Calu3 (cell line): Measurements from ENCODE around the gene TSEN54. TPM values are rescaled to one million over a fixed set of nuclear protein-coding genes. Genes with fewer than 3 reads are reported as not detected.

Experiments
- BruUV-seq: library from RNA; stranded (reverse); fragments of 400-500 nt; replicated peaks from 2 replicates; lab custom pipeline; 2021; lab: Mats Ljungman, UMichigan
- CTCF ChIA-PET: fragments of 300-600 bp; sonication (Branson Sonifier 250); formaldehyde crosslinking; loops from one replicate; lab custom pipeline; 2022; ENCODE audit warnings: antibody characterized with exemption; lab: Charles Lee
- DNase-seq: peaks from one replicate; pipeline ENCODE4 v3.0.0; 2022
- H3K27ac Mint-ChIP-seq: one replicate; pipeline ENCODE4 v1.8.0; 2022; ENCODE audit warnings: mixed read lengths; ENCODE audit not compliant: unreplicated experiment
- H3K27me3 Mint-ChIP-seq: one replicate; pipeline ENCODE4 v1.8.0; 2022; ENCODE audit warnings: mixed read lengths; ENCODE audit not compliant: unreplicated experiment
- H3K36me3 Mint-ChIP-seq: one replicate; pipeline ENCODE4 v1.8.0; 2022; ENCODE audit warnings: mild to moderate bottlenecking, moderate library complexity, mixed read lengths; ENCODE audit not compliant: insufficient read depth, unreplicated experiment
- H3K4me1 Mint-ChIP-seq: one replicate; pipeline ENCODE4 v1.8.0; 2022; ENCODE audit warnings: mild to moderate bottlenecking, low read depth, mixed read lengths; ENCODE audit not compliant: unreplicated experiment
- H3K4me3 Mint-ChIP-seq: one replicate; pipeline ENCODE4 v1.8.0; 2022; ENCODE audit warnings: mild to moderate bottlenecking, low read depth, moderate library complexity, mixed read lengths; ENCODE audit not compliant: unreplicated experiment
- H3K9me3 Mint-ChIP-seq: one replicate; pipeline ENCODE4 v1.8.0; 2022; ENCODE audit warnings: low read depth, mixed read lengths; ENCODE audit not compliant: unreplicated experiment
- intact Hi-C: fragments of 100-400 bp; cut with micrococcal nuclease; formaldehyde crosslinking; loops from one replicate; pipeline ENCODE4 v1.10.0; 2022; ENCODE audit not compliant: unreplicated experiment
- total RNA-seq: library from RNA; stranded (reverse); gene quantifications from 2 replicates; pipeline ENCODE4 v1.2.3, GENCODE V29; 2022
- TF ChIP-seq, protein P1 (sequence below): fragments of 200-600 bp; IDR thresholded peaks from one replicate; pipeline ENCODE4 v1.8.0; 2022; ENCODE audit warnings: antibody characterized with exemption; ENCODE audit not compliant: unreplicated experiment

TSEN54 gene
- total RNA-seq, 1 experiment from 2014 or later = 55.4 TPM

DNA sequence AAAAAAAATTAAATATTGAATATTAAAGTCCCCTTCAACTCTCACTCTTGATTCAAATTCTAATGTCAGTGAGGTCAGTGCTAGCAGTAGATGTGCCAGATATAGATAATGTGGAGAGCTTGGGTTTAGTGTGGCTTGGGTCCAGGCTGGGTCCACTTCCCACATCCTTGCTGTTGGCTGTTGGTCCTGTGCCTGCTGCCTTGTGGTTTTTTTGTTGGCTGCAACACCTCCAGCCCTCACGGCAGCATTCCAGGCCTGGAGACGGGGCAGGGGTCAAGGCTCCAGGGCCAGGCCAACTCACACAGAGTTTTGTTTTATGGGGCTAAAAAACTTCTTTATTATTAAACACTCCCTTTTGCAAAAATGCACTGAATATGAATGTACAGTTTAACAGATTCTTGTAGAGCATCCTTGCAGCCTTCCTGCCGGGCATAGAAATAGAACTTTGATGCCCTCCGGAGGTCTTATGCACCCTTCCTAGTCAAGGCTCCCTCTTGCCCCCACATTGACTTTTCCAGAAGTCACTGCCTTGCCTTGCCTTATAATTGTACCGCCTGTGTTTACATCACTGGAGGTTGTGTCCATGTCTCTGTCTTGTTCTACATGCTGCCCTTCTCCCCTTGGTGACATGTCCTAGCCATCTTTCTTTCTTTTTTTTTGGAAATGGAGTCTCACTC, 45.7 kb downstream of the TSEN54 start:
- TF ChIP-seq, protein P1, sequence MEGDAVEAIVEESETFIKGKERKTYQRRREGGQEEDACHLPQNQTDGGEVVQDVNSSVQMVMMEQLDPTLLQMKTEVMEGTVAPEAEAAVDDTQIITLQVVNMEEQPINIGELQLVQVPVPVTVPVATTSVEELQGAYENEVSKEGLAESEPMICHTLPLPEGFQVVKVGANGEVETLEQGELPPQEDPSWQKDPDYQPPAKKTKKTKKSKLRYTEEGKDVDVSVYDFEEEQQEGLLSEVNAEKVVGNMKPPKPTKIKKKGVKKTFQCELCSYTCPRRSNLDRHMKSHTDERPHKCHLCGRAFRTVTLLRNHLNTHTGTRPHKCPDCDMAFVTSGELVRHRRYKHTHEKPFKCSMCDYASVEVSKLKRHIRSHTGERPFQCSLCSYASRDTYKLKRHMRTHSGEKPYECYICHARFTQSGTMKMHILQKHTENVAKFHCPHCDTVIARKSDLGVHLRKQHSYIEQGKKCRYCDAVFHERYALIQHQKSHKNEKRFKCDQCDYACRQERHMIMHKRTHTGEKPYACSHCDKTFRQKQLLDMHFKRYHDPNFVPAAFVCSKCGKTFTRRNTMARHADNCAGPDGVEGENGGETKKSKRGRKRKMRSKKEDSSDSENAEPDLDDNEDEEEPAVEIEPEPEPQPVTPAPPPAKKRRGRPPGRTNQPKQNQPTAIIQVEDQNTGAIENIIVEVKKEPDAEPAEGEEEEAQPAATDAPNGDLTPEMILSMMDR = no peak
- H3K4me3 Mint-ChIP-seq = no peak overlapping the region
- intact Hi-C loops = no loop called here
- CTCF ChIA-PET = no interaction called here
- peaks cover 13% of the 10 kb centered on the region for H3K4me1 Mint-ChIP-seq
- H3K9me3 Mint-ChIP-seq = no peaks in the 10 kb centered on the region
- no peak overlapping the region for H3K27ac Mint-ChIP-seq
- peaks cover 67% of the 10 kb centered on the region for H3K36me3 Mint-ChIP-seq
- no TSS peak for BruUV-seq
- no peaks in the 10 kb centered on the region for H3K27me3 Mint-ChIP-seq
- DNase-seq = no peak

DNA sequence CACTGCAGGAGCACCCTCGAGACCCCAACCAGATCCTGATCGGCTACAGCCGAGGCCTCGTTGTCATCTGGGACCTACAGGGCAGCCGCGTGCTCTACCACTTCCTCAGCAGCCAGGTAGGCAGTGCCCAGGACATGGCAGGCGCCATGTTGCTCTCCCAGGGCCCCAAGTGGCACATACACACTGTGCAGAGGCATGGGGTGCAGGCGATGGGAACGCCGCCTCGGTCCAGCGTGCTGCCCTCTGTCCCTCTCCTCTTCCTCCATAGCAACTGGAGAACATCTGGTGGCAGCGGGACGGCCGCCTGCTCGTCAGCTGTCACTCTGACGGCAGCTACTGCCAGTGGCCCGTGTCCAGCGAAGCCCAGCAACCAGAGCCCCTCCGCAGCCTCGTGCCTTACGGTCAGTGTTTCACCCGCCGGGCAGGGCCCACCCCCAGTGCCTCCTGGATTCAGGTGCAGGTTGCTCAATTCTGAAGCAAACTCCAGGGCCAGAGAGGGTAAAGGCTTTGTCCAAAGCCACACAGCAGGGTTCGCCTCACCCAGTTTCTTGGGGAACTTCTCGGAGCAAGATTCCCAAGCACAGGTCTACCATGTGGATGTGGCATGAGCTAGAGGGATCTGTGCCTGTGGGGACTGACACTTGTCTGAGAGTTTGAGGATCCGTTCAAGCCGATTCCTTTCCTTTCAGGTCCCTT, 46.9 kb downstream of the TSEN54 start:
- Mint-ChIP-seq H3K36me3 (peaks cover 72% of the 10 kb centered on the region), H3K27me3 (no peaks in the 10 kb centered on the region), H3K4me3 (no peak overlapping the region), H3K9me3 (no peaks in the 10 kb centered on the region), H3K27ac (no peak overlapping the region), H3K4me1 (peaks cover 13% of the 10 kb centered on the region)
- DNase-seq = no peak
- BruUV-seq = no TSS peak
- TF ChIP-seq, protein P1 = no peak
- intact Hi-C loops = no loop called here
- CTCF ChIA-PET = no interaction called here

DNA sequence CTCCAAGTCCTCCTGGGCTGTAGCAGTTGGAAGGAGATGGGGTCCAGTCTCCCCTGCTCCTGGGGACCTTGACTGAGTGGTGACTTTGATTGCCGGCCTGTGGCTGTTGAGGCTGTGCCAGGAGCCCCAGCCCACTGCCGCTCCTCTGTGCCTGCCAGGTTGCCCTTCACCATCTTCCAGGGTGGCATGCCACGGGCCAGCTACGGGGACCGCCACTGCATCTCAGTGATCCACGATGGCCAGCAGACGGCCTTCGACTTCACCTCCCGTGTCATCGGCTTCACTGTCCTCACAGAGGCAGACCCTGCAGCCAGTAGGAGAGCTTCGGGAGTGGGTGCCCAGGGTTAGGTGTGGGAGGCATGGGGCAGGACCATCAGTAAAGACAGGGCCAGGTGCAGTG, 47.9 kb downstream of the TSEN54 start:
- H3K27ac Mint-ChIP-seq = no peak overlapping the region
- peaks cover 5% of the 10 kb centered on the region for H3K4me1 Mint-ChIP-seq
- no TSS peak for BruUV-seq
- CTCF ChIA-PET = no interaction called here
- H3K9me3 Mint-ChIP-seq = no peaks in the 10 kb centered on the region
- no peak overlapping the region for H3K4me3 Mint-ChIP-seq
- H3K36me3 Mint-ChIP-seq = peaks cover 72% of the 10 kb centered on the region
- no peak for DNase-seq
- H3K27me3 Mint-ChIP-seq = no peaks in the 10 kb centered on the region
- intact Hi-C loops = no loop called here
- TF ChIP-seq, protein P1 = no peak

DNA sequence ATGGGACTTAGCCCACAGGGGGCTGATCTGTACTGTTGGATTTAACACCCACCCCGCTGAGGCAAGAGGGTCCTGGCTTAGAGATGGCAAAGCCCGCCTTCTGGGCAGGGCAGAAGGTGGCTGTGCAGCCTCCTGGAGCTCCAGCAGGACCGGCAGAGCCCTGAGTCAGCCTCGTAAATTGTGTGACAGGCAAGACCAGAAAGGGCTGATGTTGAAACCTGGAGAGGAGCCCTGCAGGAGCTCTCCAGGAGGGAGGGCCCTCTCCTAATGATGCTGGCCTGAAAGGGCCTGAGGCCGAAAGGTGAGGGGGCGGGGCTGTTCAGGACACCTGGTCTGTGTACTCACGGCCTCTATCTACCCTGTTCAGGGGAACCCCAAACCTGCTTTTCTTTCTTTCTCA, 48.7 kb downstream of the TSEN54 start:
- intact Hi-C loops = no loop called here
- no peak overlapping the region for H3K4me3 Mint-ChIP-seq
- H3K27me3 Mint-ChIP-seq = no peaks in the 10 kb centered on the region
- H3K4me1 Mint-ChIP-seq = no peaks in the 10 kb centered on the region
- peaks cover 67% of the 10 kb centered on the region for H3K36me3 Mint-ChIP-seq
- no peaks in the 10 kb centered on the region for H3K9me3 Mint-ChIP-seq
- H3K27ac Mint-ChIP-seq = no peak overlapping the region
- no TSS peak for BruUV-seq
- no peak for DNase-seq
- CTCF ChIA-PET = interaction anchor here (0.5 to 0.6 kb wide), 2 partner anchors 38 to 253 kb away, joined by 3 read pairs; no protein-coding TSS in a partner anchor
- TF ChIP-seq, protein P1 = no peak
